MM.1S (cell line): ENCODE data around the gene EXOC3L4.
"Not testable (repeated sequence)": the region's sequence is repeated elsewhere in the genome, so short reads cannot be mapped to it uniquely, and the experiment has no call there.

Source experiments
- DNase-seq: peaks from one replicate; pipeline ENCODE4 v3.0.0-alpha.2; 2015
- H2AFZ ChIP-seq: fragments of 300-600 bp; sonication (generic); 2 replicates; pipeline ENCODE4 v1.6.0; 2016; ENCODE audit warnings: antibody characterized with exemption, low read length
- H3F3A ChIP-seq: fragments of 300-600 bp; sonication (generic); 2 replicates; pipeline ENCODE4 v1.6.1; 2016; ENCODE audit warnings: mild to moderate bottlenecking, antibody characterized with exemption, low read length, moderate library complexity, mixed read lengths; ENCODE audit not compliant: insufficient read depth
- H3K27ac ChIP-seq: fragments of 300-600 bp; sonication (generic); 2 replicates; pipeline ENCODE4 v1.5.1; 2016; ENCODE audit warnings: mild to moderate bottlenecking, low read length
- H3K27me3 ChIP-seq: fragments of 300-600 bp; sonication (generic); replicated peaks from 2 replicates; pipeline ENCODE4 v1.6.0; 2016; ENCODE audit warnings: low read length; ENCODE audit not compliant: insufficient read depth
- H3K36me3 ChIP-seq: fragments of 300-600 bp; sonication (generic); replicated peaks from 2 replicates; pipeline ENCODE4 v1.6.1; 2016; ENCODE audit warnings: mild to moderate bottlenecking, low read length, mixed read lengths; ENCODE audit not compliant: insufficient read depth
- H3K4me1 ChIP-seq: fragments of 300-600 bp; sonication (generic); 2 replicates; pipeline ENCODE4 v1.6.1; 2016; ENCODE audit warnings: low read length, mixed read lengths
- H3K4me2 ChIP-seq: fragments of 300-600 bp; sonication (generic); 2 replicates; pipeline ENCODE4 v1.6.0; 2016; ENCODE audit warnings: low read depth, low read length
- H3K4me3 ChIP-seq: fragments of 300-600 bp; sonication (generic); 2 replicates; pipeline ENCODE4 v1.5.1; 2016; ENCODE audit warnings: low read length, mixed read lengths
- H3K79me2 ChIP-seq: fragments of 300-600 bp; sonication (generic); 2 replicates; pipeline ENCODE4 v1.6.1; 2016; ENCODE audit warnings: mixed run types, low read length, mixed read lengths
- H3K9ac ChIP-seq: fragments of 300-600 bp; sonication (generic); 2 replicates; pipeline ENCODE4 v1.6.1; 2016; ENCODE audit warnings: low read length, mixed read lengths
- H3K9me2 ChIP-seq: fragments of 300-600 bp; sonication (generic); replicated peaks from 2 replicates; pipeline ENCODE4 v1.6.1; 2016; ENCODE audit warnings: mild to moderate bottlenecking, low read length, mixed read lengths; ENCODE audit not compliant: insufficient read depth
- H3K9me3 ChIP-seq: fragments of 300-600 bp; sonication (generic); replicated peaks from 2 replicates; pipeline ENCODE4 v1.6.1; 2016; ENCODE audit warnings: mild to moderate bottlenecking, low read length, mixed read lengths; ENCODE audit not compliant: insufficient read depth
- H4K20me1 ChIP-seq: fragments of 300-600 bp; sonication (generic); 2 replicates; pipeline ENCODE4 v1.6.1; 2016; ENCODE audit warnings: mild to moderate bottlenecking, low read length, moderate library complexity, mixed read lengths; ENCODE audit not compliant: insufficient read depth
- EZH2 ChIP-seq: fragments of 300-600 bp; sonication (generic); optimal IDR thresholded peaks from 2 replicates; pipeline ENCODE3; 2017; ENCODE audit warnings: low read depth, mild to moderate bottlenecking, antibody characterized with exemption, low read length, mixed read lengths
- EZH2phosphoT487 ChIP-seq: fragments of 300-600 bp; sonication (generic); IDR thresholded peaks from 2 replicates; pipeline ENCODE4 v1.6.1; 2018; ENCODE audit warnings: antibody characterized with exemption, low read length
- TF ChIP-seq, protein P1 (sequence below): fragments of 300-600 bp; sonication (generic); IDR thresholded peaks from 2 replicates; pipeline ENCODE4 v1.5.1; 2016; ENCODE audit warnings: antibody characterized with exemption, low read length, mixed read lengths

Gene EXOC3L4

GRCh38 chr14:103115845-103116572 is 21.5 kb downstream of the EXOC3L4 start:
- Histone ChIP-seq H3K4me1 (peaks cover 5% of the 10 kb centered on the region), H3K27ac (no peak overlapping the region), H3K9me3 (no peaks in the 10 kb centered on the region), H3K4me2 (no peak overlapping the region), H3K27me3 (no peaks in the 10 kb centered on the region), H3F3A (no peaks in the 10 kb centered on the region), H3K9me2 (no peaks in the 10 kb centered on the region), H2AFZ (no peak overlapping the region), H3K4me3 (no peak overlapping the region), H3K9ac (no peak overlapping the region), H3K79me2 (no peaks in the 10 kb centered on the region), H4K20me1 (no peaks in the 10 kb centered on the region), H3K36me3 (no peaks in the 10 kb centered on the region)
- TF ChIP-seq EZH2phosphoT487: no peak
- TF ChIP-seq, protein P1, sequence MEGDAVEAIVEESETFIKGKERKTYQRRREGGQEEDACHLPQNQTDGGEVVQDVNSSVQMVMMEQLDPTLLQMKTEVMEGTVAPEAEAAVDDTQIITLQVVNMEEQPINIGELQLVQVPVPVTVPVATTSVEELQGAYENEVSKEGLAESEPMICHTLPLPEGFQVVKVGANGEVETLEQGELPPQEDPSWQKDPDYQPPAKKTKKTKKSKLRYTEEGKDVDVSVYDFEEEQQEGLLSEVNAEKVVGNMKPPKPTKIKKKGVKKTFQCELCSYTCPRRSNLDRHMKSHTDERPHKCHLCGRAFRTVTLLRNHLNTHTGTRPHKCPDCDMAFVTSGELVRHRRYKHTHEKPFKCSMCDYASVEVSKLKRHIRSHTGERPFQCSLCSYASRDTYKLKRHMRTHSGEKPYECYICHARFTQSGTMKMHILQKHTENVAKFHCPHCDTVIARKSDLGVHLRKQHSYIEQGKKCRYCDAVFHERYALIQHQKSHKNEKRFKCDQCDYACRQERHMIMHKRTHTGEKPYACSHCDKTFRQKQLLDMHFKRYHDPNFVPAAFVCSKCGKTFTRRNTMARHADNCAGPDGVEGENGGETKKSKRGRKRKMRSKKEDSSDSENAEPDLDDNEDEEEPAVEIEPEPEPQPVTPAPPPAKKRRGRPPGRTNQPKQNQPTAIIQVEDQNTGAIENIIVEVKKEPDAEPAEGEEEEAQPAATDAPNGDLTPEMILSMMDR: no peak
- TF ChIP-seq EZH2: no peak
- no peak for DNase-seq

- no peaks in the 10 kb centered on the region for H3K9me3 ChIP-seq
- no peak overlapping the region for H3K4me3 ChIP-seq
- H3K27ac ChIP-seq: no peak overlapping the region
- H3K4me2 ChIP-seq: no peak overlapping the region
- no peaks in the 10 kb centered on the region for H3K27me3 ChIP-seq
- H3K36me3 ChIP-seq: no peaks in the 10 kb centered on the region
- H3F3A ChIP-seq: no peaks in the 10 kb centered on the region
- no peaks in the 10 kb centered on the region for H3K9me2 ChIP-seq
- TF ChIP-seq EZH2phosphoT487: no peak
- TF ChIP-seq, protein P1: no peak
- TF ChIP-seq EZH2: no peak
- H2AFZ ChIP-seq: no peak overlapping the region
- H3K79me2 ChIP-seq: no peaks in the 10 kb centered on the region
- H4K20me1 ChIP-seq: no peaks in the 10 kb centered on the region
- no peaks in the 10 kb centered on the region for H3K4me1 ChIP-seq
- H3K9ac ChIP-seq: no peak overlapping the region
- no peak for DNase-seq
These were observed 22.1 kb downstream of the EXOC3L4 start for GRCh38 chr14:103116636-103117035.

- not testable (repeated sequence) for H3K27me3 ChIP-seq, H2AFZ ChIP-seq, H3K4me2 ChIP-seq, H3K27ac ChIP-seq, H3K4me1 ChIP-seq, H3K9ac ChIP-seq, DNase-seq, H3K36me3 ChIP-seq, H3K4me3 ChIP-seq, H3K9me2 ChIP-seq, H3K79me2 ChIP-seq, H3K9me3 ChIP-seq, H4K20me1 ChIP-seq, H3F3A ChIP-seq
These were observed 23.0 kb downstream of the EXOC3L4 start for GRCh38 chr14:103117499-103117898.

GRCh38 chr14:103118018-103118662 is 23.6 kb downstream of the EXOC3L4 start:
- no peaks in the 10 kb centered on the region for H3F3A ChIP-seq
- H2AFZ ChIP-seq: no peak overlapping the region
- H3K36me3 ChIP-seq: no peaks in the 10 kb centered on the region
- no peaks in the 10 kb centered on the region for H3K9me2 ChIP-seq
- no peak overlapping the region for H3K9ac ChIP-seq
- H3K27ac ChIP-seq: no peak overlapping the region
- TF ChIP-seq, protein P1: no peak
- TF ChIP-seq EZH2phosphoT487: no peak
- no peak for TF ChIP-seq EZH2
- H3K27me3 ChIP-seq: peaks cover 11% of the 10 kb centered on the region
- H4K20me1 ChIP-seq: no peaks in the 10 kb centered on the region
- H3K9me3 ChIP-seq: no peaks in the 10 kb centered on the region
- no peaks in the 10 kb centered on the region for H3K79me2 ChIP-seq
- H3K4me1 ChIP-seq: no peaks in the 10 kb centered on the region
- no peak for DNase-seq
- no peak overlapping the region for H3K4me3 ChIP-seq
- no peak overlapping the region for H3K4me2 ChIP-seq
